Fibroblast of skin of left quadriceps (primary cell): ENCODE data around the gene BTBD9.
A peak's percentile ranks its signal among the peaks of the same experiment; 100 is the strongest.
"Not testable (repeated sequence)": the region's sequence is repeated elsewhere in the genome, so short reads cannot be mapped to it uniquely, and the experiment has no call there.

Experiments used
- DNase-seq, 2 experiments: peaks; one replicate each; pipeline ENCODE4 v3.0.0-alpha.2; 2013; ENCODE audit warnings: low read depth in 2 of 2

Gene BTBD9

DNA sequence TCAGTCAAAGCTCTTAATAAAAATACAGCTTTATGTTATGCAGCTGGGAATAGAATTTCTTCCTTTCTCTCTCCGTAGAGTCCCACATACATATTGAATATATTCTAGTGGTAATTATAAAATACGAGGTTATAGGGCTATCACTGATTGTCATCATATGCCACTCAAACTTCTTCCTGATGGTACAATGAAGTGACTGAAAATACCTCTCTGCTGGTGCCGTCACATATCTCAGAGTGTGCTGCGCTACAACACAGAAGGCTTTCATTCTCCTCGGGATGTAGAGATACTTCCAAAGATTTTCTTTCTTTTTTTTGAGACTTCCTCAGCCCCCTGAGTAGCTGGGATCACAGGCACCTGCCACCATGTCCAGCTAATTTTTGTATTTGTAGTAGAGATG is 249.9 kb downstream of the BTBD9 start:
- DNase-seq: no peak

DNA sequence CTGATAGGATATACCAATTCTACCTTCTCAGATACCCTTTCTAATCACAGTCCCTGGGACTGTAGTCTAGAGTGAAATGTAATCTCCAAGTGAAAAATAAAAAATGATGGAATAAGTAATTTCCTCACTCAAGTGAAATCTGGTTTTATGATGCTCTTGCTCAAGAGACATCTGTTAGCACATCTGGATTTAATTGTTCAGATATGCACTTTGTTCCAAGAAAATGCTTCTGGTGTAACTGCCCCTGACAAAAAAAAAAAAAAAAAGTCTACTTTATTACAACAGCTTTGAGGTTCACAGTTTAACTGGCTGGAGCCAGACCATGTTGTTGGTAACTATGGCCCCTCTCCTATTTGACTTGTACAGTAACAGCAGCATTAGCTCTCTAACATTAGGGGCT is 251.8 kb downstream of the BTBD9 start:
- peak; percentile 92 for DNase-seq

DNA sequence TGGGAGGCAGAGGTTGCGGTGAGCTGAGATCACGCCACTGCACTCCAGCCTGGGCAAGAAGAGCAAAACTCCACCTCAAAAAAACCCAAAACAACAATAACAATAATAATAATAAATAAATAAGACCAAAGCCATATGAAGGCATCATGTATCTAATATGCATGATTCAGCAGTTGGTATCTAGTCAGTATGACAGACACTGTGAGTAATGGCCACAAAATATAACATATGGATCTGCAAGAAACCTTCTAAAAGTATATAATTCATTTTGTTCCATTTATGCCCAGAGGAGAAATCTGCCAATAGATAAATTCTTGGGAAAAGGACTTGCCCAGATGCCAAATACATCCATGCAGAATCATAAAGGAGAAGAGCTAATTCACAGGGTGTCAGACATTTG is 252.3 kb downstream of the BTBD9 start:
- no peak for DNase-seq

DNA sequence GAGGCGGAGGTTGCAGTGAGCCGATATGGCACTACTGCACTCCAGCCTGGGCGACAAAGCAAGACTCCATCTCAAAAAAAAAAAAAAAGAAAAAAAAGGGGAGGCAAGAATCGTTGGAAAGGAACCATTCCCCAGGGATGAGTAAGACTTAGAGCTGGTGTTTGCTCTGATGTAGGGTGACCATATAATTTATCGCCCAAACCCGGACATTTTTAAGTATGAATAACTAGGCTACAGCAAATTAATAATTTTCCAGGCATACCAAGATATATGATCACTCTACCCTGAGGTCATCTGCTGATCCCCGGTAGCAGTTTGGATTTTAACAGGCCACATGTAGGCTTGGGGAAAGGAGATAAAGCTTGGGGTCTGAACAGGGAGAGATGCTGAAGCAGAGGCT is 260.9 kb downstream of the BTBD9 start:
- DNase-seq: no peak

DNA sequence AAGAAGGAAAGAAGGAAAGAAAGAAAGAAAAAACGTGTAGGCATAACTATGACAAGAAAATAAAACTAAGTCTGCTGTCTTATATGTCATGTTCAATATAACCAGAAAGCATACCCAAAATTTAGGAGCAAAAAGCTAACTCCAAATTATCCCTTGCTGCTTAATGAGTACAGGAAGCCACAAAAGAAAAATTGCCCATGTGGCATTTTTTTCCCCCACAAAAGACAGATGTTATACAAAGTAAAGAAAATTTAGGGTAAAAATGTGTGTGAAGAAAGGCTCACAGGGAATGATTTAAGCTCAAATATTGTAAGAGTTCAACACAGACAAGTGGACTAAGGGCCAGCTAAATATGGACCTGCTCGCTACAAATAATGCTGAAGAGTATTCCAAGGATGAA is 263.8 kb downstream of the BTBD9 start:
- no peak for DNase-seq

DNA sequence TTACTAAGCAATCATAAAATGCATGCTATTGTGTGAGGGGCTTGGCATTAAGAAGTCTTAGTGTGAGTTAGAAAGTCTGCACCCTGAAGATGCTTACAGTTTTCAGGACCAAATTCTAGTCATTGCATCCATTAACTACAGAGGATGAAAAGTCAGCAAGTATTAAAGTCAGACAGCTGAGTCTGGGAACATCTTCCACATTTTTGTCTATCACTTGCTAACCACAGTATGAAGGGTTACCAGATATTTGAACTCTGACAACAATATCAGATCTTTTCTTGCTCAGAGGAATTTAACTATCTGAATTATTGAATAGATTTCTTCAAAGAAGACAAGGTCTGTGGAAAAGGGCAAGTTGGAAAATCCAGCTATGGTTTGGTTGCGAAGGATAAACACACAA is 264.4 kb downstream of the BTBD9 start:
- DNase-seq: no peak

DNA sequence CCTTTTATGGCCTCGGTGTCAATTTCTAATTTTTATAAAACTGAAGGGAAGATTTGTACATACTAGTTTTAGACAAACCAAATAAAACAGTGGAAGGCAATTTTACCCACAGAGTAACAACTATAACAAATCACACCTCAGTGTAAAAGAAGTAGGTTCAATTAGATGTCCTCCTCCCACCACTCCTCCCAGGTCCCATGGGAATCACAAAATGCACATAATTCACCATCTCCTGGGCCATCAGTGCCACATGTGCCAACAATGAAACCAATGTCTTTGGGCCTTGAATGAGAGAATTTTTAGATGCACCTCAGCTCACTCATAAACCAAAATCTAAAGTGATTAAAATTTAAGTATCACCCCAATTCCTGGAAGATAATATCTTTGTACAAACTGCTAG is 267.8 kb downstream of the BTBD9 start:
- no peak for DNase-seq

DNA sequence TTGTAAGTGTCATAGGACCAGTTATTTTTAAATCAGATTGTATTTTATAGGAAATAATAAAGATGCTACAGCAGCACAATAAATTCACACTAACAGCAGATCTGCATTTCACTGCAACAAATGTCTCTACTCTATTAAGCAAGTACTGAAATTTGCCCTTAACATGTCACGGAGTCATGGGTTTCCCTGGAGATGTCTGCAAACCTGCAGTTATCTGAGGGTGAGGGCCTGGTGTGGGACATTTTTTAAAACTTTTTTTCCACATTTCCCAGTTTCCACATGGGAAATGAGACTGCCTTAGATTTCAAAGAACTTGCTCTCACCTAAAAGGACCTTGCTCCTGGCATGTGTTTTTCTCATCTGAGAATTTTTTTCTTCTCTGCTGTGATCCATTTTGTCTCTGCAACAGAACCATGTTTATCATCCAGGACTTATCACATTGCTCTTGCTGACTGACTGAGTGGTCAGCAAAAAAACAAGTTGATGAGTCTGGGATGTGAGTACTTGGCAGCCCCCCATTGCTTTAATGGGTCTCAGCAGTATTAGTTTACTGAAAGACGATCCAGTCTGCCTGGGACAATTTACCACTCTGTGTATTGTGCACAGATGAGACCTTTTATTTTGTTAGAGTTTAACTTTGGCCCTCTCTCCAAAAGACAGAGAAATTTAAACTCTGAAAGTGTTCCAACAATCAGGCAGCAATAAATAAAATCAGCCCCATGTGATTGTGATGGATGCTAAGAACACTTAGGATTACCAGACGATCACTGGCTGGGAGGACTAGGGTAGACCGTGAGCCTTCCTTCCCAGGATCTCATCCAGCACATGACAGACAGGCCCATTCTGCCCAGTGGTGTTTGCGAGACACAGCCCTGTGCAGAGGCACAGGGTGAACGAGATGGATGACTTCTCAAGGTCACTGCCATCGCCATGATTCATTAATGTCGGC is 268.8 kb downstream of the BTBD9 start:
- DNase-seq: no peak

DNA sequence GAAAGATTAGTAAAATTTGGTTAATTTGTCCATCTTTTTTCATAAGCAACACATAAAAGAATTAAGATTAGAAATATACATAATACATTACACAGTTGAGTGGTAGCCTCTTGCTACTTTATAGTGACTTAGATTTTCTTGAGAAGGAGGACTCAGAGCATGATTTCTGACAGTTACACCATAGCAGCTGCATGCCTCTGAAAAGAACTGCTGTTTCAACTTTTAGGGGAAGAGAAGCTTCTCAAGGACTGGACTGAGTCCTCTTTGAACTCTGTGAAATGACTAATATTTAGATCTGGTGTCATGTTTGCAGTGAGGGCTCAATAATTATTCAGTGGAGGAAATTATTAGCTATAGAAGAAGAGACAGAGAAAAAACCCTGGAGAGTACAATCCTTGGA is 272.5 kb downstream of the BTBD9 start:
- no peak for DNase-seq

DNA sequence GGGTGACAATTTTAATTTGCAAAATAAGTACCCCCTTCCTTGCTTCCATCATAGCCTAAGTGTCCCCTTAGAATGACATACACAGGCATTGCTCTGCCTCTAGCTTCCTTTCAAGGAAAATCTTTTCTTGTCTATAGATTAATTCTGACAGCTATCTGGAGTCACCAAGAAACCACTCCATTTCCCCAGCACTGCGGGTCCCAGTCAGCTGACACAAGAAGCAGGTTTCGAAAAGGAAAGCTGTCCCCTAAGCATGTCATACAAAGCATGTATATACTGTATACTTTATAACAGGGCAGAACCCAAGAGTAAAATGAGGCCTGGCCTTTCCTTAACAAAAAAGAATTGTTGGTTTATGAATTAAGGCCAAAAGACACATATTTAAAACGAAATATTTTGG is 273.5 kb downstream of the BTBD9 start:
- no peak for DNase-seq

DNA sequence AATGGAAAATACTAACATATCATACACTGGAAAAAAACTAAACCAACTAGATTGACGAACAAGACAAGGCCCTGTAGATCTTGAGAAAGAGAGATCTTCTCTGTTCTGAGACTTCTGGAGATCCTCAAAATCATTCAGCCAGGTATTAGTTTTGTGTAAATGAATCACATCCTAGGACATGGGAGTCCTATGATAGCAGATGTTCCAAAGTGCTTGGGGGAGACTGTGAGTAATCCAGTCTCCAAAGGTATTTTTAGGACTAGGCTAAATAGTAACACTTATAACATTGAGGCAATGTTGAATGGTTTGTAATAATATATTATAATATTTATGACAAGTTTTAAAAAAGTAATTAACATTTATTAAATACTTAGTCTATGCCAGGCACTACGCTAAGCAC is 275.0 kb downstream of the BTBD9 start:
- no peak for DNase-seq

DNA sequence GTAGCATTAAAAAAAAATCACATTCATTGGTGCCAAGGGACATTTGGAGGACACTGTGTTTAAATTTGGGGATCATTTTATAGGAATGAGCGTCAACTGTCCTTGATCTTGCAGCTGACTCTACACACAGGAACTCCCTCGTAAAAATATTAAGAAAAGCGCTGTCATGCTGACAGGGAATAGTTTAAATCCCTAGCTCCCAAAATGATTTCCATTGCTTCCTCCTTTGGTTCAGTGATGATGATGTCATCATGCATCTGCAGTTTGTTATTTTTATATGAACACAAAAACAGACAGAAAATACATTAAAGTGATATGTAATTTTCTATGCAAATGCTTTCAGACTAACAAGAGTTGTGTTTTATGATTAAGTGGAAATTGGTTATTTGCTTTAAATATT is 275.6 kb downstream of the BTBD9 start:
- DNase-seq: no peak

DNA sequence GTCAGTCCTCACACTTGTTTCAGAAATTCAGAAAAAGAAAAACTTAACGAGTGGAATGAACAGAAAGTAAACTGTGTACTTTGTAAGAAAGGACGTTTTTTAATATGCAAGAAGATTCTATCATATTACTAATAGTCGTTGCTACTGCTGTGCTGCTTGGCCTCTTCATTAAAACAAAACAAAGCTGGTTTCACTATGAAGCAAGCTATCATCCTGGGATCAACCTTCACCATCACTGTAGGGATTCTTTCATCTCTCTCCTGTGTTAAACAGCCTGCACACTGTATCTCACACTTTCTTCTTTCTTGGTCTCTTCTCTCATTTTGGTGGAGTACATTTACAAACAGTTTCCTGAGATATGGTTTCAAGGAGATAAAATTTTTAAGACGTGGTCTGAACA is 284.2 kb downstream of the BTBD9 start:
- DNase-seq: no peak

DNA sequence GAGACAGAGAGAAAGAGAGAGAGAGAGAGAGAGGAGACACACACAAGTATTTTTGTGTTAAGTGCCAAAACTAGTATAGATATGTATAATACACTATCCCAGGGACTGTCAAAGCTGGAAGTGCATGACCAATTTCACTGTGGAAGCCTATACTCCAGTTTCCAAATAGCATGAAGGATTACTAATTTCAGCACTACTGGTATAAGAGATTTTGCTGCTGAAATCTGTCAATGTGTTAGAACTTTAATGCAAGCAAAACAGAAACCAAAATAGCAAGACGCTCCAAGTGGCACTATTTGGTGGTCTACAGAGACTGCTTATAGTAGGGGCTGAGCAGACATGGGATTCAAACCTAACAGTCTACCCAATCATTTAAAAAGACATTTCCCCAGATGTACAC is 284.8 kb downstream of the BTBD9 start:
- no peak for DNase-seq

DNA sequence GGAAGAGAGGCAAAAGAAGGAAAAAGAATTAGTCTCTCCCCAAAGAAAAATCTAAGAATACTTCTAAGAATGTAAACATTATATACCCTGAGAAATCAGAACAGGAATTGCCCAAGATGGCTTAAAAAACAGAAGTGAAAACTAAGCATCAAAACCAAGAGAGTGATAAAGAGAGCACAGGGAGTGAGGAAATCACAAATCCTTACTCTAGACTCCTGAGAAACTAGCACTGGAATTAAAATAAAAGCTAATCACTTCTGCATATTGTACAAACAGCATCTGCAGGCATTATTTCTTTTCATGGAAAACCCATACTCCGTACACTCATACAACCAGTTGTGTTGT is 285.7 kb downstream of the BTBD9 start:
- no peak for DNase-seq

DNA sequence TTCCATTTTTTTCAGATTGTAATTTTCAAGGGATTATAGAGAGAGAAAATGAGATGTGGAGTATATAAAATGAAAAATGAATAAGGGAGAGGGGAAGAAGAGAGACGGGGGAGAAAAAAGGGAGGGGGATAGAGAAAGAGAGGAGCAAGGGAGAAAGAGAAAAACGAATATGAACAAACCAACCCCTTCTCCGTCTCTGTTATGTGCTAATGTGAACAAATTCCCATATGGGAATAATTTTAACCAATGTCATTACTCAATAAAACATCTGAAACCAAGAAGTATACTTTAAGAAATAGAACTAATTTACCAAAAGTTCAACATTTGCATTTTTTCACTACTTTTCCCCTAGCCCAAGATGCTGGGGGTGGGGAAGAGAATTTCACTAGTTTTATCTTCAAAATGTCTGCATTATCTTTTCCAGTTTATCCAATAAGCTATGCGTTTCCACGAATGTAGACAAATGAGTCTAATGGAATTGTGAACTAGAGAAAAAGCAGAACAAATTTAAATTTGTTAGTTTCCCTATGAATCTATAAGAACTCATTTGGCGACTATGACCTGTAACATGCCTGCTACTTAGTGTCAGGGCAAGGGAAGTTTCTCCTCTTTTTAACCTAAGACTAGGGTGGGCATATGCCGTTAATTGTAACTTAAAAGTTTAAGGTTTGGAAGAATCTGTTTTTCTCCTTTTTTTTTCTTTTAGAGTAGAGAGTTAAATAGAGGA is 286.3 kb downstream of the BTBD9 start:
- no peak for DNase-seq

DNA sequence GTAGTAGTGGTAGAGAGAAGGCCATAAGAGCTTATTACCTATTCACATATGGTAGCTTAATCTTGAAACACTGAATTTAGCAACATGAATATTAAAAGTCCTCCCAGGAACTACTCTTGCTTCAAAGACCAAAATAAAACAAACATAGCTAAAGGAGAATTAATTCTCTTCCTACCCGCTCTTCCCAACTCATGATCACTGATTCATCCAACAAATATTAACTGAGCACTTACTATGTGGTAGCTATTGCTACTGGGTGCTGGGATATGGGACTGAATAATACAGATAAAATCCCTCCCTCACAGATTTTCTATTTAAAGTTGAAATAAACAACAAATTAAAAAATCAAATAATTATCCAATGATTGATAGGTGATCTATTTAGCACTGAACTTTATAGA is 287.1 kb downstream of the BTBD9 start:
- no peak for DNase-seq

DNA sequence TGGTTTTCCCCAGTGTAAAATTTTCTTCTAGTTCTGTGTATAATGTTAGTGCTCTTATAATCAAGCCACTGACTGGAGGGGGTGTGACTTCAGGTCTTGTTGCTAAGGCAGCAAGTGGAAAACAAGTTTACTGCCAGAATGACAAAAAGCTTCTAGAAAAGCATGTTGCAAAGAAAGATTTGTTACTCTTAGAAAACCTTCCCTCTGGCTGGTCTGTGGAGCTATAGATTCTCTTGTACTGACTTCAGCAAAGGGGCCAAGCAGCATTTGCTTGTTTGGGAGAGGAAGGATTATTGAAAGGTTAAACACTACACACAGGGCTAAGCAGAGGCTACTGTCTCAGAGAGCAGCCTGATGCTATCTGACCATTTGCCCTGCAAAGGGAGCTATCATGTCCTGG is 288.8 kb downstream of the BTBD9 start:
- DNase-seq: peak; percentile 66

DNA sequence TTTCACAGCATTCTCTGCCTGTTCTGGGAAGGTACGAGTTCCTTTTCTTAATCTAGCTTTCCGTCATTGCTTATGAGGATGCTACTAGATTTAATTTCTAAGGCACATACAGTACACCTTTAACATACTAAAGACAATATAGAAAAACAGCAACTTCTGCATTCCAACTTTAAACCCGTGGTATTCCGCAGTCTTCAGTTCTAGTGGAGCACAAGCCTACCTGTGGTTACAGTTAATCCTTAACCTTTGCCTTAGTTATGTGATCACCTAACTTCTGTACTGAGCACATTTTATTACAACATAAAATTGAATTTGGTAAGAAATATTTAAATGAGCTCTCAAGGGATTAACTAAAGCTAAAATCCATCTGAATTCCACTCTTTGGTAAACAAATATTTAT is 289.5 kb downstream of the BTBD9 start:
- no peak for DNase-seq

DNA sequence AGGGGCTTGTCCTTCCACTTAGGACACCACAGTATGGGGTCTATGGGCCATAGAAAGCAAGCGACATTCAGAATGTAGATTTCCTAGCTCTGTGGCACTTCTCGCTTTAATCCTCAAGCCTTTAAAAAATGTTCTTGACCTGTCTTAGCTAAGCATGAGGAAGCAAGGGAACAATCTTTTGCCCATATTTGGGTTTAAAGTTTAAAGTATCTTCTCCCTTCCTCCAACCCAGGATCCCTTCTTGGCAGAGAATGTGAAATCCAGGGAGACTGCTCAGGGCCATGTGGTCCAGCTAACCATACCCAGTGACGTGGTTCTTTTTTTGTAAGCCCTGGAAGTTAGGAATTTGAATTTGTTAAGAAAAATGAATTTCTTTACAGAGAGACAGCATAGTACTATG is 289.9 kb downstream of the BTBD9 start:
- peak; percentile 85 for DNase-seq

DNA sequence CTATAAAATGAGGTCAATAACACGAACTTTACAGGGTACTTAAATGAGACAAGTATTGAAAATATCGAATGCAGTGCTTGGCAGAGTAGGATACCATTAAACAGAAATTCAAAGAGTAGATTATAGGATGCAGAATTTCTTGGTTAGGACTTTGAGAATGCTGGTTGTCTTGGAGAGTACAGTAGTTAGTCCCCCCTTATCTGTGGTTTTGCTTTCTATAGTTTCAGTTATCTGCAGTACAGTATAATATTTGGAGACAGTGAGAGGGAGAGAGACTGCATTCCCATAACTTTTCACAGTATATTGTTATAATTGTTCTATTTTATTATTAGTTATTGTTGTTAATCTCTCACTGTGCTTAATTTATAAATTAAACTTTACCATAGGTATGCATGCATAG is 290.5 kb downstream of the BTBD9 start:
- DNase-seq: no peak

DNA sequence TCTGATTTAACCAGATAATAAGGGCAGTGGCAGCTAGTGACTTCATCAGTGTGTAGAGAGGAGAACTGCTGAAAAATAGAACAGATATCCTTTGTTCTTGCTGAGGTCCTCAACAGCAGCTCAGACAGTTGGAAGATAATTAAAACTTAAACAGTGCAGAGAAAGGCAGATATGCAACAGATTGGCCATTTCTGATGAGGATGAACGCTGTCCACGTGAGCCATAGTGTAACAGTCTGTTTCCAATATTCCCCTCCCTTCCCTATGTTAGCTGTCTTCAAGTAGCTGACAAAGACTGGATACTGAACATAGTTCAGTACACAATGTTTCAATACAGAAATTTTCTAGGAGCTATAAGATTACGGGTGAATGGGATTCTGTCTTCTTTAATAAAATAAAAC is 291.4 kb downstream of the BTBD9 start:
- DNase-seq: no peak

DNA sequence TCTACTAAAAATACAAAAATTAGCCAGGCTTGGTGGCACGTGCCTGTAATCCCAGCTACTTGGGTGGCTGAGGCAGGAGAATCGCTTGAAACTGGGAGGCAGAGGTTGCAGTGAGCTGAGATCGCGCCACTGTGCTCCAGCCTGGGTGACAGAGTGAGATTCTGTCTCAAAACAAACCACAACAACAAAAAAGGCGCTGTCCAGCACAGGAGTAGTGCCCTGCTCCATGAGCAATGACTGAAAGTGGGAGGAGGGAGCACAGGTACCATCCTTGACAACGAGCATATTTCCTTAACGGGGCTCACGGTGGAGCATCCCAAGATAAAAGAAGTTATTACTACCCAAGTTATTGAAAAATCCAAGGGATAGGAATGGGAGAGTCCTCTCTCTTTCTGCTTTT is 291.9 kb downstream of the BTBD9 start:
- not testable (repeated sequence) for DNase-seq
